HL-60 (cell line): Measurements from ENCODE around the gene TBC1D9.

ENCODE experiments used
- GABPA ChIP-seq: IDR thresholded peaks from 2 replicates; pipeline ENCODE4 v1.6.1; 2012; ENCODE audit warnings: low read depth
- POLR2AphosphoS5 ChIP-seq: IDR thresholded peaks from 2 replicates; pipeline ENCODE4 v1.6.1; 2012; ENCODE audit warnings: low read depth
- REST ChIP-seq: IDR thresholded peaks from 2 replicates; pipeline ENCODE4 v1.6.1; 2012; ENCODE audit warnings: low read depth; ENCODE audit not compliant: insufficient replicate concordance
- SPI1 ChIP-seq: IDR thresholded peaks from 2 replicates; pipeline ENCODE4 v1.6.1; 2012; ENCODE audit warnings: low read depth, mild to moderate bottlenecking, borderline replicate concordance
- TF ChIP-seq, protein P1 (sequence below): IDR thresholded peaks from one replicate; pipeline ENCODE4 v1.5.1; 2011; ENCODE audit warnings: low read length, control low read depth, inconsistent platforms; ENCODE audit not compliant: insufficient read depth

DNA sequence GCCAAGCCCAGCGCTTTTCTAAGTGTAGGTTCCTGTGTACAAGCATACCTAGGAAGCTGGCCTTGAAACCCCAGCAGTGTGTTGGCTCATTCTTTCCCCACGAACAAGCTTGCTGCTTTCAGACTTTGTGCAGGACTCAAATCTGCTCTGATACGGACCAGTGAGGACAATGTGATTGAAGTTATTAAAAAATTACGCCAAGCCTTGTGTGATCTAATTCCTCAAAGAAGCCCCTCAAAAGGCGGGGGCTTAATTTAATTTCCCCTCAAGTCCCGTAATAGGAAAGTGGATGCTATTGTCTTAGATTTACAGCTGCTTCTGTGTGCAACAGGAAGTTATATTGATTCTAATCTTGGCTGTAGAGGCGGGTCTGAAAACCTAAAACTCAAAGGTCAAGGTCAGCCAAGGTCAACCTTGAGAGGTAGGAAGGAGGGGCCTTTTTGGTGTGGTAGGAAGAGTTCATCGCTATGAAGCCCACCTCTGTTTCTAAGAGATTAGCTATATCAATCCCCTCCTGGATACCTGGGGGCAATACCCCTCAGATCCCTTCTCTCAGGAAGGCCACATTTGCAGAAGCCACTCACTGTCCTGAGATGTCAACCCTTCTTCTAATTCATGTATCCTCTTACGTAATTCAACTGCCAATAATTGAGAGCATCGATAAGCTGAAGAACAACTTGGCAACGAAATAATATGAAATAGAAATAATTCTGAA, 45.1 kb downstream of the TBC1D9 start:
- TF ChIP-seq, protein P1, sequence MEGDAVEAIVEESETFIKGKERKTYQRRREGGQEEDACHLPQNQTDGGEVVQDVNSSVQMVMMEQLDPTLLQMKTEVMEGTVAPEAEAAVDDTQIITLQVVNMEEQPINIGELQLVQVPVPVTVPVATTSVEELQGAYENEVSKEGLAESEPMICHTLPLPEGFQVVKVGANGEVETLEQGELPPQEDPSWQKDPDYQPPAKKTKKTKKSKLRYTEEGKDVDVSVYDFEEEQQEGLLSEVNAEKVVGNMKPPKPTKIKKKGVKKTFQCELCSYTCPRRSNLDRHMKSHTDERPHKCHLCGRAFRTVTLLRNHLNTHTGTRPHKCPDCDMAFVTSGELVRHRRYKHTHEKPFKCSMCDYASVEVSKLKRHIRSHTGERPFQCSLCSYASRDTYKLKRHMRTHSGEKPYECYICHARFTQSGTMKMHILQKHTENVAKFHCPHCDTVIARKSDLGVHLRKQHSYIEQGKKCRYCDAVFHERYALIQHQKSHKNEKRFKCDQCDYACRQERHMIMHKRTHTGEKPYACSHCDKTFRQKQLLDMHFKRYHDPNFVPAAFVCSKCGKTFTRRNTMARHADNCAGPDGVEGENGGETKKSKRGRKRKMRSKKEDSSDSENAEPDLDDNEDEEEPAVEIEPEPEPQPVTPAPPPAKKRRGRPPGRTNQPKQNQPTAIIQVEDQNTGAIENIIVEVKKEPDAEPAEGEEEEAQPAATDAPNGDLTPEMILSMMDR = no peak
- TF ChIP-seq SPI1 (no peak), REST (no peak), POLR2AphosphoS5 (no peak), GABPA (no peak)
